Measurements from ENCODE around the gene AKR7A3. TPM values are rescaled to one million over a fixed set of nuclear protein-coding genes. Genes with fewer than 3 reads are reported as not detected.

Gene AKR7A3
- total and polyA plus RNA-seq, 2 of the 4 experiments (the other 2 are of a cell fraction) = 0.18 to 0.62 TPM

GRCh38 chr1:19326748-19327065 is 38.1 kb upstream of the AKR7A3 start:
- CTCF ChIA-PET = no interaction called here
- H3K36me3 ChIP-seq (ENCODE audit: control insufficient read depth, insufficient read depth, low read length) = peaks cover 60% of the 10 kb centered on the region
- in situ Hi-C loops (cut with MboI; ENCODE audit: low sequenced_read_pairs) = no loop called here

More at GRCh38 chr1:19326748-19327065, 38.1 kb upstream of the AKR7A3 start:
- Histone ChIP-seq H4K5ac (ENCODE audit: low read depth, low read length) (no peak overlapping the region), H4K8ac (ENCODE audit: low read depth in 2 of 2, low read length in 2 of 2) (no peak overlapping the region), H3K18ac (ENCODE audit: low read depth, low read length) (no peak overlapping the region), H4K91ac (ENCODE audit: insufficient read depth, low read depth, low read length) (no peak overlapping the region), H3K79me1 (ENCODE audit: low read depth in 1 of 2, low read length in 2 of 2) (peaks cover 3 to 12% of the 10 kb centered on the region in 2 experiments; a peak in 3 of 4 replicates), H3K27ac (ENCODE audit: insufficient read depth, low read length) (no peak overlapping the region), H2BK120ac (ENCODE audit: low read depth, low read length) (no peak overlapping the region), H3K14ac (replicated peaks; ENCODE audit: low read depth, low read length) (no peak overlapping the region), H3K23ac (ENCODE audit: low read depth, low read length) (no peak overlapping the region), H3K4me2 (ENCODE audit: low read depth, low read length) (no peak overlapping the region), H3K4me1 (ENCODE audit: control insufficient read depth, insufficient read depth, low read length) (no peaks in the 10 kb centered on the region), H3K9me1 (ENCODE audit: insufficient read depth, low read length) (peaks cover 3% of the 10 kb centered on the region; the same call in 1 of the 2 replicates), H3K4me3 (ENCODE audit: insufficient read depth, low read depth, low read length) (no peak overlapping the region), H3K56ac (ENCODE audit: extremely low read depth, insufficient read depth, low read length) (no peak overlapping the region), H3K9ac (ENCODE audit: low read depth, low read length) (no peak overlapping the region), H3K27me3 (ENCODE audit: control insufficient read depth, insufficient read depth, low read length) (no peaks in the 10 kb centered on the region), H3K9me3 (ENCODE audit: control insufficient read depth, insufficient read depth, low read length) (no peaks in the 10 kb centered on the region), H2BK15ac (ENCODE audit: low read depth, low read length) (no peak overlapping the region), H2AK5ac (ENCODE audit: low read depth, low read length) (no peak overlapping the region), H2BK20ac (ENCODE audit: low read depth, low read length) (no peak overlapping the region), H3K4ac (ENCODE audit: low read depth, low read length) (no peak overlapping the region), H2AFZ (replicated peaks; ENCODE audit: low read length, poor library complexity) (no peak overlapping the region), H4K20me1 (ENCODE audit: insufficient read depth, low read length) (no peaks in the 10 kb centered on the region; the same call in none of the 2 replicates), H2BK5ac (ENCODE audit: low read depth, low read length, poor library complexity, severe bottlenecking) (no peak overlapping the region), H2AK9ac (replicated peaks; ENCODE audit: low read depth, low read length, poor library complexity) (no peak overlapping the region)
- no peak for ATAC-seq (ENCODE audit: low read depth)
- intact Hi-C loops (cut with micrococcal nuclease) (no loop called here), dilution Hi-C loops (cut with HindIII; ENCODE audit: low sequenced_read_pairs, unreplicated experiment) (no loop called here)
- WGBS, 2 experiments (ENCODE audit: extremely low coverage in 2 of 2, insufficient read length in 1 of 2) = 93% methylated on average over 3 of the region's 6 CpGs; no CpG with 5 or more reads in 1 of the 2 experiments
- POLR2A ChIA-PET (ENCODE audit: unreplicated experiment) = no interaction called here
- TF ChIP-seq CHD1 (IDR thresholded peaks at IDR 0.05; ENCODE audit: low read depth, low read length) (no peak), MAZ (IDR thresholded peaks at IDR 0.05; ENCODE audit: borderline replicate concordance, low read depth, low read length) (no peak), POLR2A (IDR thresholded peaks at IDR 0.05; ENCODE audit: low read depth, low read length) (no peak), NFE2L2 (IDR thresholded peaks at IDR 0.05; ENCODE audit: low read depth, low read length) (no peak), FOS (IDR thresholded peaks at IDR 0.05; ENCODE audit: low read depth, low read length) (no peak), MXI1 (IDR thresholded peaks at IDR 0.05; ENCODE audit: borderline replicate concordance, low read depth, low read length) (no peak), BHLHE40 (IDR thresholded peaks at IDR 0.05; ENCODE audit: low read depth, low read length) (no peak), RAD21 (IDR thresholded peaks at IDR 0.05; ENCODE audit: low read length) (no peak)
- TF ChIP-seq, protein P1, sequence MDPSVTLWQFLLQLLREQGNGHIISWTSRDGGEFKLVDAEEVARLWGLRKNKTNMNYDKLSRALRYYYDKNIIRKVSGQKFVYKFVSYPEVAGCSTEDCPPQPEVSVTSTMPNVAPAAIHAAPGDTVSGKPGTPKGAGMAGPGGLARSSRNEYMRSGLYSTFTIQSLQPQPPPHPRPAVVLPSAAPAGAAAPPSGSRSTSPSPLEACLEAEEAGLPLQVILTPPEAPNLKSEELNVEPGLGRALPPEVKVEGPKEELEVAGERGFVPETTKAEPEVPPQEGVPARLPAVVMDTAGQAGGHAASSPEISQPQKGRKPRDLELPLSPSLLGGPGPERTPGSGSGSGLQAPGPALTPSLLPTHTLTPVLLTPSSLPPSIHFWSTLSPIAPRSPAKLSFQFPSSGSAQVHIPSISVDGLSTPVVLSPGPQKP (IDR thresholded peaks at IDR 0.05; ENCODE audit: borderline replicate concordance, low read depth, low read length) = no peak
- TF ChIP-seq, protein P2, sequence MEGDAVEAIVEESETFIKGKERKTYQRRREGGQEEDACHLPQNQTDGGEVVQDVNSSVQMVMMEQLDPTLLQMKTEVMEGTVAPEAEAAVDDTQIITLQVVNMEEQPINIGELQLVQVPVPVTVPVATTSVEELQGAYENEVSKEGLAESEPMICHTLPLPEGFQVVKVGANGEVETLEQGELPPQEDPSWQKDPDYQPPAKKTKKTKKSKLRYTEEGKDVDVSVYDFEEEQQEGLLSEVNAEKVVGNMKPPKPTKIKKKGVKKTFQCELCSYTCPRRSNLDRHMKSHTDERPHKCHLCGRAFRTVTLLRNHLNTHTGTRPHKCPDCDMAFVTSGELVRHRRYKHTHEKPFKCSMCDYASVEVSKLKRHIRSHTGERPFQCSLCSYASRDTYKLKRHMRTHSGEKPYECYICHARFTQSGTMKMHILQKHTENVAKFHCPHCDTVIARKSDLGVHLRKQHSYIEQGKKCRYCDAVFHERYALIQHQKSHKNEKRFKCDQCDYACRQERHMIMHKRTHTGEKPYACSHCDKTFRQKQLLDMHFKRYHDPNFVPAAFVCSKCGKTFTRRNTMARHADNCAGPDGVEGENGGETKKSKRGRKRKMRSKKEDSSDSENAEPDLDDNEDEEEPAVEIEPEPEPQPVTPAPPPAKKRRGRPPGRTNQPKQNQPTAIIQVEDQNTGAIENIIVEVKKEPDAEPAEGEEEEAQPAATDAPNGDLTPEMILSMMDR (conservative IDR thresholded peaks at IDR 0.05; ENCODE audit: low read depth, low read length) = no peak
- DNase-seq = no peak
- BruUV-seq (replicated peaks) = no TSS peak

Data from IMR-90 (cell line).